GM19328 (cell line): ENCODE measurements around the gene PAQR5.
"Not testable (repeated sequence)": the region's sequence is repeated elsewhere in the genome, so short reads cannot be mapped to it uniquely, and the experiment has no call there.

Source experiments
- ATAC-seq: cut with Tn5 transposase; IDR thresholded peaks from one replicate; pipeline ENCODE4 v1.9.1; 2021; ENCODE audit warnings: mild to moderate bottlenecking, moderate library complexity; ENCODE audit not compliant: unreplicated experiment

Gene PAQR5

DNA sequence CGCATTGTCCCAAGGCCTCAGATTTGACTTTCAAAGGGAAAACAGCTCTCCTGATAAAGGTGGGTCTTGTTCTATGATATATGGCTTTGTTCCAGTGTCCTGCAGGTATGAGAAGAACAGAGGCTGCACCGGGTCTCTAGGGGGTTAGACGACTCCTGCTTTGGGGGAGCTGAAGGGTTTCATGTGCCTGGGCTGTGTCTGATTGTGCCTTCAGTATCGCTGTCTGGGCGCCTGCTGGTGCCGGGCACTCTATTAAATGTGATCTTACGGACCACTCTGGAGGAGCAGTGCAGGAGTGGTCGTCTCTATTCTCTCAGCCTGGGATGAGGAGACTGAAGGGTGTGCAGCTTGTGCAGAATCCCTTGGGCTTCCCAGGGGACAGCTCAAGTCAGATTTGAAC, 16.0 kb downstream of the PAQR5 start:
- ATAC-seq = no peak

GRCh38 chr15:69315402-69316110, 16.8 kb downstream of the PAQR5 start:
- no peak for ATAC-seq

DNA sequence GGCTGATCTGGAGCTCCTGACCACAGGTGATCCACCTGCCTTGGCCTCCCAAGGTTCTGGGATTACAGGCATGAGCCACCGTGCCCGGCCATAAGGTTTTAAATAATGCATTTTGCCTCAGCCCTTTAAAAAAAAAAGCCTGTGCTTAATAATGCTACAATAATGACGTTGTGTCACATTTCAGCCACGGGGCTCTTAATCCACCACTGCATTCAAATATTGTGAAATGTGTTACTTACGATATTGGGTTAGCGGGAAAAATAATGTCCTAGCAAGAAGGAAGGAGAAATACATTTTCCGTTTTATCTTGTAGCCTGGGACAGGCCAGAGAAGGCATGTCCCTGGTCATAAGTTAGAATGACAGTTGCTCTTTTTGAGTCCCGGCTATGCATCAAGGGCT, 17.6 kb downstream of the PAQR5 start:
- no peak for ATAC-seq

DNA sequence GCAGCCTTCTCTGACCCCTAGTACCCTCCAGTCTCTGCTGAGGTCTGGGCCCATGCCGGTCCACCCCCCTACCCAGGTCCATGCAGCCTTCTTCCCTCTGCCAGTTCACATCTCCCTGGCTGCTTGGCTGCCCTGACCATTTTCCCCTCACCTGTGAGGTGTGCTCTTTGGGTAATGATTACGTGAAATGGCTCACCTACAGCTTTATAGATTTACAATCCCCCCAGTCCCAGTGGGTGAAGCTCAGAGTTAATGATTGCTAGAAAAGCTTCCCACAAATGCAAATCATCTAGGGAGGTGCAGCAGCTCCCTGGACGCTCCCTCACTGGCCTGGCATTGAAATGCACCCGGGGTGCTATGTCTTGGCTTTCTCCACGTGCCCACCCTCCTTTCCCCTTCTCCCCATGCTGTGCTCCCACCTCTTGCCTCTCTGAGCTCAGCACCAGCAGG, 18.7 kb downstream of the PAQR5 start:
- ATAC-seq = no peak

DNA sequence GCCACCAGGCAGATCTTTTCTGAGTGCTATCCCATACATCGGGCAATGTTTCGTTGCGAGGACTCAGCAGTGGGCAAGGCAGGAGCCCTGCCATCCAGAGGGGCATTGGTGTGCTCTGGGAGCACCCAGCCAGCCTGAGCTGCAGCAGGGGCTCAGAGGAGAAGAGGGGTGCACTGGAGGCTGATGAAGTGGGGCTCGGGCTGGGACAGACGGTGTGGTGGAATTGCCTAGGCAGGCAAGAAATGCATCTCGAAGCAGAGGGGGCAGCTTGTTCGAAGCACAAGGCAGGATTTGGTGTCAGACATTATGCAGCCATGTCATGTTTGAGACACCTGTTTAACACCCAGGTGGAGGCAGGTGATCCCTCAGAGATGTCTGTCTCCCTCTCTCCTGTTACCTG, 19.3 kb downstream of the PAQR5 start:
- no peak for ATAC-seq

GRCh38 chr15:69319384-69320375, 21.0 kb downstream of the PAQR5 start:
- no peak for ATAC-seq

DNA sequence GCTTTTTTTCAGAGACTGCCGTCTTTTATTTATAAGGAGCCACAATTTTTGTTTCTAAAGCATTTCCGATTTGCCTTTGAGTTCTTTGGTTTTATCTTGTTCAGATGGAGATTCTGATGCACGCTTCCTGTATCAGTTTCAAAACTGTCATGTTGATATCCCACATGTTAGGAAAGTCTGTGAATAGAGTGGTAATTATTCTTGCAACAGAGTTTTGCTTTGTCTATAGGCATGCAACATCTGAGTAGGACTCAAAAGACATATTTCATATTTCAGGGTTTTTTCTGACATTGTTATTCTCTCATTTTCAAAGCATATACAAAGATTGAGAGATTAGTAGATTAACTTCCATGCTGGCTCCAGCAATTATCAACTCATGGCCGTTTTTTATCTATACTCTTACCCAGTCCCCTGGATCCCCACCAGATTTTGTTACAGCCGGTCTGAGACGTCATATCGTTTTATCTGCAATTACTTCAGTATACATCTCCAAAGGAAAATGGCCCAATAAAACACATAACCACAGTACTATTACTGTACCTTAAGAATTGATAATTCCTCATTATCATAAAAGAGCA, 22.4 kb downstream of the PAQR5 start:
- ATAC-seq = no peak

DNA sequence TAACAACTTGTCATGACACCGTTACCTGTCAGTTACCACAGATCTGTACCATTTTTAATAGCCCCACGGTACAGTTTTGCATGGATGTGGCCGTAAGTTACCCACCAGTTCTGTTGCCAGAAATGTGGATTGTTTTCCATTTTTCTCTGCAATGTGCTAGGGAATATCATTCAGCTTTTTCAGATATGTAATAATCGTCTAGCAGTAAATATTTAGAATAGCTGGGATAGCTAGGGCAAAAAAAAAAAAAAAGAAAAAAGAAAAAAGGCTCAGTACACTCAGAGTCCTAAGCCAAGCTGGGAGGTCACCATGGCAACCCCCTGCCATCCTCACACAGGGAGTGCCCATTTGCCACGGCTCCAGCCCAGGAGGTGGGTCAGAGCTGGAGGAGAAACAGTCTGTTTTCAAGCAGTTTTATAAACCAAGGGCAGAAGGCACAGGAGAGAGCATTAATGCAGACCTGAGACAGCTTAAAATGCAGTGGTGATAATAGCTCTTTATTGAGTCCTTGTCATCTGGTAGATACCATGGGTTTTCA, 25.2 kb downstream of the PAQR5 start:
- ATAC-seq = no peak

- ATAC-seq = no peak
Observed at GRCh38 chr15:69324565-69324964, 25.9 kb downstream of the PAQR5 start.

- ATAC-seq = no peak
Observed at GRCh38 chr15:69325456-69325971, 26.8 kb downstream of the PAQR5 start.

DNA sequence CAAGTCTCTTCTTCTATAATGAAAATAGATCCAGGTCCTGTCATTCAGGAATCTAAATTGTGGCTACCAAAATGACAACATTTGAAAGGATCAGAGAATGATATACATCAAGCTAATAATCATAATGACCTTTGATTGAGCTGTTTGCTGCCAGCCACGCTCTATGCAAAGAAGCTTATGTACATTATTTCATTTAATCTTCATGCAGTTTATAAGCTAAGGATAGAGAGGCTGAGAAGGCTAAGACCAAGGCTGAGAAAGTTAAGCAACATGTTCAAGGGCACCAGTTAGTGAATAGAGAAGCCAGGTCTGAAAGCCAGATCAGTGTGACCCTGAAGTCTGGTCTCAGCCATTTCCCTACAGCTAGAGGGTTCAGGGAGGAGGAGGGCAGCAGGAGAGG, 29.4 kb downstream of the PAQR5 start:
- no peak for ATAC-seq

- no peak for ATAC-seq
Observed at GRCh38 chr15:69328739-69329138, 30.0 kb downstream of the PAQR5 start.

DNA sequence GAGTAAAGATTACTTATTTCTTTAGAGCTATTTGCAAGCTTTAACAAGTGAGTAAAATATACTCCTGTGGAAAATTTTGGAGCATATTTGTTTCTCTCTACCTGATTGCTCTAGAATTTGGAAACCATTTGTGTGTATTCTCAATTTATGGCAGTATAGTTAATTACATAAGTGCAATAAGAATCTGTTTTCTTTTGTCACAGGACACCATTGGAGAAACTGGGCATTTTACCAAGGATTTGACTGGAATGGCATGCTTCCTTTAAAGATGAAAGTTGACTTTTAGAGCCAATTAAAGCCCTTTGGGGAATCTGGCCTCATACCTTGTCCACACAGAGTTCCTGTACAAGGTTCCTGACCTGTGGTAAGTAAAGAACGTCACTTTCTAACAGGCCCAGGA, 38.4 kb downstream of the PAQR5 start:
- no peak for ATAC-seq

DNA sequence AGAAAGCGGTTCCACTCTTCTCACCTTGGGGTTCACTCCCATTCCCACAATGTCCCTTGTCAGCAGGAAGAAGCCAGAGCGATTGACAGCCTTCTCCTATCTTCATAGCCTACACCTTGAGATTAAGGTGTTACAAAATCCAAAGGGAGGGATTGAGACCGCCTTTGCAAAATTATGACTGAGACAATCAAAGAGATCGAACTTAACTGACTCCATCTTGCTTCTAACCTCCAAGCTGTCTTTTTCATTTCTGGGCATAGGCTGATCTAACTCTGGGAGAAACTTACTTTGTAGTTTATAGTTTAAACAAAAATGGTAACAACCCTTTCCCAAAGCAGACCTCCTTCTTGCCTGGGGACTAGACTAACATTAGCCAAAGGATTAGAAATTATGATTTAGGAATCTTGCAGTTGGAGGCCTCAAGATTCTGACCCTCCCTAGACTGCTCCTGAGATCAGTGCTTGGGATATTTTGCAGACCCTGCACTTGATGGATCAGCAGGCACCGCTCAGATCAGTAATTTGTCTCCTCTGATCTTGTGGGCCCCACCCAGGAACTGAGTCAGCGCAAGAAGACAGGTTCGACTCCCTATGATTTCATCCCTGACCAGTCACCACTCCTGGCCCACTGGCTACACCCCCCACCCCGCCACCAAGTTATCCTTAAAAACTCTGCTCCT, 40.0 kb downstream of the PAQR5 start:
- no peak for ATAC-seq

DNA sequence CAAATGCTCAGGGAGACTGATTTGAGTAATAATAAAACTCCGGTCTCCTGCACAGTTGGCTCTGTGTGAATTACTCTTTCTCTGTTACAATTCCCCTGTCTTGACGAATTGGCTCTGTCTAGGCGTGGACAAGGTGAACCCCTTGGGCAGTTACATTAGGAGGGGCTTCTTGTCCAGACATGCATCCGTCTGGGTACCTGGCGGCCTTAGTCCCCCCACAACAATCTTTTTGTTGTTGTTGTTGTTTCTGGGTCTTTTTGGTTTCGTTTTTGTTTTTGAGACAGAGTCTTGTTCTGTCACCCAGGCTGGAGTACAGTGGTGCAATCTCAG, 40.5 kb downstream of the PAQR5 start:
- ATAC-seq = not testable (repeated sequence)

GRCh38 chr15:69340243-69340900, 41.7 kb downstream of the PAQR5 start:
- no peak for ATAC-seq

- ATAC-seq = no peak
Observed at GRCh38 chr15:69341356-69341755, 42.6 kb downstream of the PAQR5 start.

DNA sequence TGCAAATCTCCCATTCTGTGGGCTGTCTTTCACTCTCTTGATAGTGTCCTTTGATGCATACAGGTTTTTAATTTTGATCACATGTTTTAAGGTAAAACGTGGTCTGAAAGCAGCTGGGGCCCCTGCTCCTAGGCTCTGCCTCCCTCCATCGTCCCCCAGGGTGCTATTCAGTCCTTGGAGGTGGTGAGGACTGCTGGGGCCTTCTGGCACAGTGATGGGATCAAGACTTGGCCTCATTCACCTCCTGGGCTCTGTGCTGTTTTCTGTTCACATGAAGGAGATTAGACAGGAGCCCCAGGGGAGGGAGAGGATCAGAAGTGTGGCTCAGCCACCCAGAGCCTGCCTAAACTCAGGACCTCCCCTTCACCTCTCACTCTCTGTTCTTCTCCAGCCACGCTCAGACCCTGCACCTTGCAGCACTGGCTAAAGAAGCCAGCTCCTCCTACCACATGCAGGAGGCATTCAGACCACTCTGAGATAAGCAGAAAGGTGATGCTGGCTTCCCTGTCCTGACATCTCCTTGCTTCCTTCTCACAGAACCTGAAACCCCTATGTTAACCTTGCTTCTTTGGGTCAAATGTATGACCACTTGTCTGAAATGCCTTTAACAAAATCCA, 43.9 kb downstream of the PAQR5 start:
- ATAC-seq = no peak

DNA sequence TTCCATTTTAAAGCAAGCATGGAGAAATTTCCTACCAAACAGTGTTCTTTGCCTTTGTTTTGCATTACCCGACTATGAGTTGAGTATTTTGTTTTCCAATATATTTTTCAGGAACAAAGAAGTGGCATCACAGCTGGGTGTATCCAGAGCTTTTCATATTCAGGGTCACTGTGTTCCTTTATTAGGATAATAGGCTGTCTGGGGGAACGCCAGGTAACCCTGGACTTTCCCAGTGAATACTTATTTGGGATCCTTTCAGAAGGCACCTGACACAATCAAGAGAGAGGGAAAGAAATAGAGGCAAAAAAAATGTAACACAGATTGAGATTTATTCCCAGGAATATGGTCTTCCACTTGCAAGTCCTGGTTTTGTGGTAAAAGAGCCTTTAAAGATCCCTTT, 44.4 kb downstream of the PAQR5 start:
- ATAC-seq = no peak

DNA sequence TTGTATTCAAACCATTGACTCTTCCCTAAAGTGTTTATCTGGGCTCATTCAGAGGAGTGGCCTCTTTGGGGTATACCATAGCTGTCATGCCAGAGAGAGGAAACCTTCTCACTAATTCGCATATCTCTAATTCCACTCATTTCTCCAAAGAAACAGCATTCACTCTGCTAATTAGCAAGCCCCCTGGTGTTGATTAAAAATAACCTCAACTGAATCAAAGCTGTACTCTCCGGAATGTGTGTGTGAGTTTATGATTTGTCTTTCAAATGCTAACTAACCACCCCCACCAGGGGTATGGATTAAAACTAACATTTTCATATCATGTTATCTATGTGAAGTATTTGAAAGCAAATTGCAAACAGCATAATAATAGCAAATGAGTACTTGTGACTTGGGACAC, 45.5 kb downstream of the PAQR5 start:
- ATAC-seq = no peak
